HepG2 (cell line): ENCODE data around the gene MEPCE. TPM values are rescaled to one million over a fixed set of nuclear protein-coding genes. Genes with fewer than 3 reads are reported as not detected.
A peak's percentile ranks its signal among the peaks of the same experiment; 100 is the strongest.

Experiments used
- ATAC-seq: fragments of 200-7000 bp; cut with Tn5 transposase; 3 replicates; pipeline ENCODE4 v1.9.1; 2020; ENCODE audit warnings: mild to moderate bottlenecking, moderate library complexity
- BruUV-seq: library from RNA; stranded (reverse); fragments of 400-500 nt; replicated peaks from 2 replicates; lab custom pipeline; 2021; lab: Mats Ljungman, UMichigan
- CTCF ChIA-PET: fragments of 300-600 bp; formaldehyde crosslinking; extraction: SDS; loops from one replicate; lab custom pipeline; 2021; ENCODE audit warnings: low total read pairs, inconsistent platforms, low intra/inter-chr PET ratio; lab: Yijun Ruan, JAX
- POLR2A ChIA-PET: fragments of 350-600 bp; sonication (Branson Sonifier 250); formaldehyde crosslinking; loops from one replicate; lab custom pipeline; 2020; ENCODE audit warnings: antibody characterized with exemption, inconsistent platforms; lab: Yijun Ruan, JAX
- DNase-seq: peaks from one replicate; pipeline ENCODE4 v3.0.0-alpha.2; 2015; ENCODE audit warnings: low spot score
- FAIRE-seq: peaks from 3 replicates; lab custom pipeline; 2011; peaks lifted over from hg19 to GRCh38; lab: Jason Lieb, UNC
- H2AFZ ChIP-seq: one replicate; pipeline ENCODE4 v1.6.1; 2011; ENCODE audit warnings: low read length, inconsistent platforms
- H3K27ac ChIP-seq: fragments of 300-600 bp; 3 replicates; pipeline ENCODE4 v1.8.0; 2011; ENCODE audit warnings: mixed run types, mild to moderate bottlenecking, mixed read lengths, low read length, inconsistent platforms; ENCODE audit not compliant: insufficient read depth; ENCODE audit errors: extremely low read length
- H3K27me3 ChIP-seq, 2 experiments: fragments of 200-600 bp in 1 of 2; 2 replicates in 1 of 2; 3 replicates in 1 of 2; pipeline versions ENCODE4 v1.6.0 to v1.8.0; 2011; ENCODE audit warnings: low read length in 2 of 2, mild to moderate bottlenecking in 2 of 2, moderate library complexity in 2 of 2, inconsistent platforms in 1 of 2; ENCODE audit not compliant: insufficient read depth in 2 of 2, control insufficient read depth in 1 of 2
- H3K36me3 ChIP-seq, 2 experiments: fragments of 200-600 bp in 1 of 2; replicated peaks in 1 of 2; 2 replicates in 1 of 2; 3 replicates in 1 of 2; pipeline versions ENCODE4 v1.5.1 to v1.8.0; 2011; ENCODE audit warnings: low read length in 2 of 2, inconsistent platforms in 1 of 2; ENCODE audit not compliant: insufficient read depth in 2 of 2, control insufficient read depth in 1 of 2
- H3K4me1 ChIP-seq: 2 replicates; pipeline ENCODE4 v1.5.1; 2012; ENCODE audit warnings: low read length, inconsistent platforms; ENCODE audit not compliant: insufficient read depth
- H3K4me2 ChIP-seq: 2 replicates; pipeline ENCODE4 v1.6.0; 2011; ENCODE audit warnings: low read depth, low read length, inconsistent platforms
- H3K4me3 ChIP-seq, 3 experiments: fragments of 200-600 bp in 1 of 3; sonication (generic), shearing (Covaris generic) in 1 of 3; replicated peaks in 1 of 3; 2 replicates each; pipeline ENCODE4 v1.5.1; 2011 to 2016; ENCODE audit warnings: low read length in 3 of 3, inconsistent platforms in 2 of 3, low read depth in 2 of 3, mild to moderate bottlenecking in 2 of 3, control low read depth in 1 of 3, mixed read lengths in 1 of 3; ENCODE audit not compliant: insufficient read depth in 1 of 3
- H3K79me2 ChIP-seq: one replicate; pipeline ENCODE4 v1.6.1; 2011; ENCODE audit warnings: low read length, inconsistent platforms; ENCODE audit not compliant: insufficient read depth
- H3K9ac ChIP-seq: 2 replicates; pipeline ENCODE4 v1.6.0; 2011; ENCODE audit warnings: mild to moderate bottlenecking, low read depth, low read length, inconsistent platforms; ENCODE audit not compliant: insufficient read depth
- H3K9me3 ChIP-seq: 2 replicates; pipeline ENCODE4 v1.5.1; 2012; ENCODE audit warnings: mild to moderate bottlenecking, low read length
- H4K20me1 ChIP-seq: 2 replicates; pipeline ENCODE4 v1.6.0; 2011; ENCODE audit warnings: inconsistent platforms, mild to moderate bottlenecking, low read length, moderate library complexity; ENCODE audit not compliant: insufficient read depth
- ADNP ChIP-seq: sonication (generic); formaldehyde crosslinking; IDR thresholded peaks from 2 replicates; pipeline ENCODE4 v1.4.0; 2020; ENCODE audit warnings: missing genetic modification reagents
- CEBPG ChIP-seq: IDR thresholded peaks from 2 replicates; pipeline ENCODE4 v1.6.1; 2016
- ISL2 ChIP-seq: sonication (generic); formaldehyde crosslinking; IDR thresholded peaks from 2 replicates; pipeline ENCODE4 v1.5.0; 2020; ENCODE audit warnings: missing genetic modification reagents
- KDM1A ChIP-seq: IDR thresholded peaks from 2 replicates; pipeline ENCODE4 v1.6.1; 2016; ENCODE audit warnings: missing compliant biosample characterization
- ZMYM3 ChIP-seq: sonication (generic); formaldehyde crosslinking; IDR thresholded peaks from 2 replicates; pipeline ENCODE4 v1.5.1; 2020; ENCODE audit warnings: mild to moderate bottlenecking, missing genetic modification reagents
- ZNF629 ChIP-seq: sonication (generic); formaldehyde crosslinking; conservative IDR thresholded peaks from 2 replicates; pipeline ENCODE4 v1.5.0; 2020; ENCODE audit warnings: missing genetic modification reagents
- WGBS: methylation state at CpG from one replicate; pipeline ENCODE4 v1.1.6; 2017; ENCODE audit warnings: low lambda C conversion rate; 5-methylcytosine and 5-hydroxymethylcytosine counted together
- in situ Hi-C: cut with HindIII; loops from 2 replicates; pipeline ENCODE4 v1.10.0; 2017; ENCODE audit warnings: low pct_unique_long_range_greater_than_20kb; ENCODE audit not compliant: extremely low pct_ligation_motif_present
- intact Hi-C: fragments of 100-400 bp; cut with micrococcal nuclease; formaldehyde crosslinking; loops from one replicate; pipeline ENCODE4 v1.10.0; 2022; ENCODE audit not compliant: unreplicated experiment
- polyA plus RNA-seq, 8 experiments: library from polyadenylated mRNA; depleted of rRNA in 3 of 8; stranded (reverse) in 7 of 8; unstranded in 1 of 8; fragments of >200 nt; fragmentation: Illumina TruSeq in 4 of 8; extraction: Trizol in 4 of 8; gene quantifications; 2 replicates each; pipeline versions ENCODE4 v1.2.1 to v1.2.3, GENCODE V29; 2011 to 2016; ENCODE audit warnings: low read depth in 4 of 8, missing spikeins in 1 of 8, mixed read lengths in 1 of 8; ENCODE audit not compliant: insufficient read depth in 1 of 8
- total RNA-seq, 5 experiments: library from RNA; depleted of rRNA; stranded (reverse); fragments of >200 nt; fragmentation: Illumina TruSeq; extraction: Trizol; gene quantifications; 2 replicates each; pipeline ENCODE4 v1.2.3, GENCODE V29; 2016; ENCODE audit warnings: low read depth in 1 of 5
- TF ChIP-seq, protein P1 (sequence below): sonication (generic); formaldehyde crosslinking; IDR thresholded peaks from 2 replicates; pipeline ENCODE4 v1.4.0; 2020; ENCODE audit warnings: mild to moderate bottlenecking, missing genetic modification reagents
- TF ChIP-seq, protein P2 (sequence below): sonication (generic); formaldehyde crosslinking; IDR thresholded peaks from 2 replicates; pipeline ENCODE4 v1.9.0; 2021; ENCODE audit warnings: mild to moderate bottlenecking, missing genetic modification reagents
- TF ChIP-seq, protein P3 (sequence below): sonication (generic); formaldehyde crosslinking; IDR thresholded peaks from 2 replicates; pipeline ENCODE4 v1.8.0; 2022; ENCODE audit warnings: mild to moderate bottlenecking, missing genetic modification reagents; ENCODE audit not compliant: insufficient replicate concordance
- TF ChIP-seq, protein P4 (sequence below): IDR thresholded peaks from 2 replicates; pipeline ENCODE4 v1.6.1; 2016

Gene MEPCE
- total and polyA plus RNA-seq, 2 of the 13 experiments (the other 11 are each of a cell fraction or from before 2014, with no cell fraction given), result 12.3 to 26.0 TPM

DNA sequence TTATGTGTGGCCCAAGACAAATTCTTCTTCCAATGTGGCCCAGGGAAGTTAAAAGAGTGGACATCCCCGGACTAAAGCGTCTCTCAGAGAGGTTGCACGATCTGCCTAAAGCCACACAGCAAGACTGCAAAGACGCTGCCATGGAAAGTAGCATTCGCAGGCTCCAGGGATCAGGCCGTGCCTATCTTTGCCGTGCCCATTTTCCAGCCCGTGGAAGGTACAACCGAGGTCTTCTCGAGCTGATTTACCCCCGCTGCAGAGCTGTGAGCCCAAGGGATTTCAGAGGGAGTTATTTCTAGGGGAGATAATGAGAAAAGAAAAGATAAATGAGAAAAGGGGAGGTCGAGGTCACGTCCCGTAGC, 53.1 kb downstream of the MEPCE start:
- no peak overlapping the region for H2AFZ ChIP-seq
- ChIA-PET POLR2A (interaction anchor here (0.9 kb wide), 1 partner anchor 77 kb away, joined by 3 read pairs; no protein-coding TSS in a partner anchor), CTCF (interaction anchor here (0.8 to 3.3 kb wide), 5 partner anchors 13 to 77 kb away, joined by 3 to 32 read pairs (median 8); no protein-coding TSS in a partner anchor)
- FAIRE-seq, result no peak
- H3K79me2 ChIP-seq, result peaks cover 1% of the 10 kb centered on the region
- H3K4me1 ChIP-seq, result peaks cover 55% of the 10 kb centered on the region
- ATAC-seq, result no peak
- H3K9me3 ChIP-seq, result no peaks in the 10 kb centered on the region
- H3K4me3 ChIP-seq, result peak overlapping the region; percentile 46 to 79 (median 65)
- 23% methylated on average over 14 of the region's 14 CpGs for WGBS
- H4K20me1 ChIP-seq, result no peaks in the 10 kb centered on the region
- intact Hi-C loops, result loop anchor here (1.0 to 5.0 kb wide), 2 partner anchors 13 to 700 kb away; partner anchors contain the start of gene NAT16
- no TSS peak for BruUV-seq
- no peak overlapping the region for H3K27ac ChIP-seq
- no peak for DNase-seq
- peak overlapping the region; percentile 10; the same call in 1 of the 2 replicates for H3K9ac ChIP-seq
- peaks cover 2 to 44% of the 10 kb centered on the region in 2 experiments; a peak in 3 of 5 replicates for H3K27me3 ChIP-seq
- peak overlapping the region; percentile 80 for H3K4me2 ChIP-seq
- in situ Hi-C loops, result no loop called here
- no peaks in the 10 kb centered on the region for H3K36me3 ChIP-seq
- TF ChIP-seq ZNF629 (CRISPR knock-in tag) (peak; percentile 89), ADNP (CRISPR knock-in tag) (peak; percentile 59; the same call in 1 of the 2 replicates), ISL2 (CRISPR knock-in tag) (0 out of 2 replicates have a peak, but pooled peaks have one; percentile 13), CEBPG (CRISPR knock-in tag) (no peak), ZMYM3 (CRISPR knock-in tag) (peak; percentile 93), KDM1A (CRISPR knock-in tag) (peak; percentile 65; the same call in 1 of the 2 replicates)
- TF ChIP-seq, protein P1, sequence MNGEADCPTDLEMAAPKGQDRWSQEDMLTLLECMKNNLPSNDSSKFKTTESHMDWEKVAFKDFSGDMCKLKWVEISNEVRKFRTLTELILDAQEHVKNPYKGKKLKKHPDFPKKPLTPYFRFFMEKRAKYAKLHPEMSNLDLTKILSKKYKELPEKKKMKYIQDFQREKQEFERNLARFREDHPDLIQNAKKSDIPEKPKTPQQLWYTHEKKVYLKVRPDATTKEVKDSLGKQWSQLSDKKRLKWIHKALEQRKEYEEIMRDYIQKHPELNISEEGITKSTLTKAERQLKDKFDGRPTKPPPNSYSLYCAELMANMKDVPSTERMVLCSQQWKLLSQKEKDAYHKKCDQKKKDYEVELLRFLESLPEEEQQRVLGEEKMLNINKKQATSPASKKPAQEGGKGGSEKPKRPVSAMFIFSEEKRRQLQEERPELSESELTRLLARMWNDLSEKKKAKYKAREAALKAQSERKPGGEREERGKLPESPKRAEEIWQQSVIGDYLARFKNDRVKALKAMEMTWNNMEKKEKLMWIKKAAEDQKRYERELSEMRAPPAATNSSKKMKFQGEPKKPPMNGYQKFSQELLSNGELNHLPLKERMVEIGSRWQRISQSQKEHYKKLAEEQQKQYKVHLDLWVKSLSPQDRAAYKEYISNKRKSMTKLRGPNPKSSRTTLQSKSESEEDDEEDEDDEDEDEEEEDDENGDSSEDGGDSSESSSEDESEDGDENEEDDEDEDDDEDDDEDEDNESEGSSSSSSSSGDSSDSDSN (CRISPR knock-in tag), result no peak
- TF ChIP-seq, protein P2, sequence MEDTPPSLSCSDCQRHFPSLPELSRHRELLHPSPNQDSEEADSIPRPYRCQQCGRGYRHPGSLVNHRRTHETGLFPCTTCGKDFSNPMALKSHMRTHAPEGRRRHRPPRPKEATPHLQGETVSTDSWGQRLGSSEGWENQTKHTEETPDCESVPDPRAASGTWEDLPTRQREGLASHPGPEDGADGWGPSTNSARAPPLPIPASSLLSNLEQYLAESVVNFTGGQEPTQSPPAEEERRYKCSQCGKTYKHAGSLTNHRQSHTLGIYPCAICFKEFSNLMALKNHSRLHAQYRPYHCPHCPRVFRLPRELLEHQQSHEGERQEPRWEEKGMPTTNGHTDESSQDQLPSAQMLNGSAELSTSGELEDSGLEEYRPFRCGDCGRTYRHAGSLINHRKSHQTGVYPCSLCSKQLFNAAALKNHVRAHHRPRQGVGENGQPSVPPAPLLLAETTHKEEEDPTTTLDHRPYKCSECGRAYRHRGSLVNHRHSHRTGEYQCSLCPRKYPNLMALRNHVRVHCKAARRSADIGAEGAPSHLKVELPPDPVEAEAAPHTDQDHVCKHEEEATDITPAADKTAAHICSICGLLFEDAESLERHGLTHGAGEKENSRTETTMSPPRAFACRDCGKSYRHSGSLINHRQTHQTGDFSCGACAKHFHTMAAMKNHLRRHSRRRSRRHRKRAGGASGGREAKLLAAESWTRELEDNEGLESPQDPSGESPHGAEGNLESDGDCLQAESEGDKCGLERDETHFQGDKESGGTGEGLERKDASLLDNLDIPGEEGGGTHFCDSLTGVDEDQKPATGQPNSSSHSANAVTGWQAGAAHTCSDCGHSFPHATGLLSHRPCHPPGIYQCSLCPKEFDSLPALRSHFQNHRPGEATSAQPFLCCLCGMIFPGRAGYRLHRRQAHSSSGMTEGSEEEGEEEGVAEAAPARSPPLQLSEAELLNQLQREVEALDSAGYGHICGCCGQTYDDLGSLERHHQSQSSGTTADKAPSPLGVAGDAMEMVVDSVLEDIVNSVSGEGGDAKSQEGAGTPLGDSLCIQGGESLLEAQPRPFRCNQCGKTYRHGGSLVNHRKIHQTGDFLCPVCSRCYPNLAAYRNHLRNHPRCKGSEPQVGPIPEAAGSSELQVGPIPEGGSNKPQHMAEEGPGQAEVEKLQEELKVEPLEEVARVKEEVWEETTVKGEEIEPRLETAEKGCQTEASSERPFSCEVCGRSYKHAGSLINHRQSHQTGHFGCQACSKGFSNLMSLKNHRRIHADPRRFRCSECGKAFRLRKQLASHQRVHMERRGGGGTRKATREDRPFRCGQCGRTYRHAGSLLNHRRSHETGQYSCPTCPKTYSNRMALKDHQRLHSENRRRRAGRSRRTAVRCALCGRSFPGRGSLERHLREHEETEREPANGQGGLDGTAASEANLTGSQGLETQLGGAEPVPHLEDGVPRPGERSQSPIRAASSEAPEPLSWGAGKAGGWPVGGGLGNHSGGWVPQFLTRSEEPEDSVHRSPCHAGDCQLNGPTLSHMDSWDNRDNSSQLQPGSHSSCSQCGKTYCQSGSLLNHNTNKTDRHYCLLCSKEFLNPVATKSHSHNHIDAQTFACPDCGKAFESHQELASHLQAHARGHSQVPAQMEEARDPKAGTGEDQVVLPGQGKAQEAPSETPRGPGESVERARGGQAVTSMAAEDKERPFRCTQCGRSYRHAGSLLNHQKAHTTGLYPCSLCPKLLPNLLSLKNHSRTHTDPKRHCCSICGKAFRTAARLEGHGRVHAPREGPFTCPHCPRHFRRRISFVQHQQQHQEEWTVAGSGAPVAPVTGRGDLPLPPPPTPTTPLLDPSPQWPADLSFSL (CRISPR knock-in tag), result 0 out of 2 replicates have a peak, but pooled peaks have one; percentile 25
- TF ChIP-seq, protein P3, sequence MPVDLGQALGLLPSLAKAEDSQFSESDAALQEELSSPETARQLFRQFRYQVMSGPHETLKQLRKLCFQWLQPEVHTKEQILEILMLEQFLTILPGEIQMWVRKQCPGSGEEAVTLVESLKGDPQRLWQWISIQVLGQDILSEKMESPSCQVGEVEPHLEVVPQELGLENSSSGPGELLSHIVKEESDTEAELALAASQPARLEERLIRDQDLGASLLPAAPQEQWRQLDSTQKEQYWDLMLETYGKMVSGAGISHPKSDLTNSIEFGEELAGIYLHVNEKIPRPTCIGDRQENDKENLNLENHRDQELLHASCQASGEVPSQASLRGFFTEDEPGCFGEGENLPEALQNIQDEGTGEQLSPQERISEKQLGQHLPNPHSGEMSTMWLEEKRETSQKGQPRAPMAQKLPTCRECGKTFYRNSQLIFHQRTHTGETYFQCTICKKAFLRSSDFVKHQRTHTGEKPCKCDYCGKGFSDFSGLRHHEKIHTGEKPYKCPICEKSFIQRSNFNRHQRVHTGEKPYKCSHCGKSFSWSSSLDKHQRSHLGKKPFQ, result no peak
- TF ChIP-seq, protein P4, sequence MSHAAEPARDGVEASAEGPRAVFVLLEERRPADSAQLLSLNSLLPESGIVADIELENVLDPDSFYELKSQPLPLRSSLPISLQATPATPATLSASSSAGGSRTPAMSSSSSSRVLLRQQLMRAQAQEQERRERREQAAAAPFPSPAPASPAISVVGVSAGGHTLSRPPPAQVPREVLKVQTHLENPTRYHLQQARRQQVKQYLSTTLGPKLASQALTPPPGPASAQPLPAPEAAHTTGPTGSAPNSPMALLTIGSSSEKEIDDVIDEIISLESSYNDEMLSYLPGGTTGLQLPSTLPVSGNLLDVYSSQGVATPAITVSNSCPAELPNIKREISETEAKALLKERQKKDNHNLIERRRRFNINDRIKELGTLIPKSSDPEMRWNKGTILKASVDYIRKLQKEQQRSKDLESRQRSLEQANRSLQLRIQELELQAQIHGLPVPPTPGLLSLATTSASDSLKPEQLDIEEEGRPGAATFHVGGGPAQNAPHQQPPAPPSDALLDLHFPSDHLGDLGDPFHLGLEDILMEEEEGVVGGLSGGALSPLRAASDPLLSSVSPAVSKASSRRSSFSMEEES (CRISPR knock-in tag), result no peak
